BLaER1 (cell line): Measurements from ENCODE around the gene FAM50B.

ENCODE experiments used
- H3K27ac ChIP-seq: shearing (Covaris generic); formaldehyde crosslinking; 2 replicates; pipeline ENCODE4 v1.8.1; 2022
- H3K27me3 ChIP-seq: shearing (Covaris generic); formaldehyde crosslinking; 2 replicates; pipeline ENCODE4 v1.8.1; 2022
- H3K36me3 ChIP-seq: shearing (Covaris generic); formaldehyde crosslinking; 2 replicates; pipeline ENCODE4 v1.8.1; 2022
- H3K4me1 ChIP-seq: shearing (Covaris generic); formaldehyde crosslinking; 2 replicates; pipeline ENCODE4 v1.8.1; 2022
- H3K4me2 ChIP-seq: shearing (Covaris generic); formaldehyde crosslinking; 2 replicates; pipeline ENCODE4 v1.8.1; 2022
- H3K4me3 ChIP-seq: shearing (Covaris generic); formaldehyde crosslinking; 2 replicates; pipeline ENCODE4 v1.8.1; 2022
- H3K9ac ChIP-seq: shearing (Covaris generic); formaldehyde crosslinking; 2 replicates; pipeline ENCODE4 v1.8.1; 2022
- H3K9me3 ChIP-seq: shearing (Covaris generic); formaldehyde crosslinking; 2 replicates; pipeline ENCODE4 v1.8.1; 2022
- H4K20me1 ChIP-seq: shearing (Covaris generic); formaldehyde crosslinking; 2 replicates; pipeline ENCODE4 v1.8.1; 2022
- Cebpa-rat ChIP-seq: shearing (Covaris generic); IDR thresholded peaks from 2 replicates; pipeline ENCODE4 v1.8.1; 2022

Gene FAM50B

DNA sequence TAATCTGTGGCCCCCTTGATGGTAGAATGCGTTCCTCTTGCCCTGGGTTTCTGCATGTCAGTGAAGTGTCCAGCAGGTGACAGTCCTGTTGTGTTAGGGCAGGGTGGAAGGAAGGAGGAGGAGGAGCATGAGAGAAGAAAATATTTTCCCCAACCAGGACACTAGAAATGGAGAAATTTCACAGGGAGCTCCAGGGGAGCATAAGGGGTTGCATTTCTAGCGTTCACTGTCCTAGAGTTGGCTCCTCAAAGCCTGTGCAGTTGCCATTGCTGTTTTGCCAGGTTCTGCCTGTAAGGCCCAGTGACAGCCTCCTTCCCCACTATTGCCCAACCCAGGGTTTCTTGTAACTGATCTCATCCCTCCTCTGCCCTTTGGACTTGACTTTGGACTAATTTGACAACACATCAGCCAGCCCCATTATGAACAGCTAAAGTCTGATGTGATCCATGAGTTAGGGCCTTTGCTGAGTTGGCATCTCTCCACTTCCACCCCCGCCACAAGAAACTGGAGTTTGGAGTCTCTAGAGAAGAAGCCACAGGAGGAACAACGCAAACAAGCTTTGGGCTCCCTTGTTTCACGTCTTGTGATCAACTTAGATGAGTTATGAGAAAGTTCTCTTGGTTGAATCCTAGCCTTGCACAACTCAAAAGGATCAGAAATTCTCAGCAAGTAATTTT is 14.0 kb upstream of the FAM50B start:
- no peak overlapping the region for H3K4me2 ChIP-seq
- no peak overlapping the region for H3K9ac ChIP-seq

DNA sequence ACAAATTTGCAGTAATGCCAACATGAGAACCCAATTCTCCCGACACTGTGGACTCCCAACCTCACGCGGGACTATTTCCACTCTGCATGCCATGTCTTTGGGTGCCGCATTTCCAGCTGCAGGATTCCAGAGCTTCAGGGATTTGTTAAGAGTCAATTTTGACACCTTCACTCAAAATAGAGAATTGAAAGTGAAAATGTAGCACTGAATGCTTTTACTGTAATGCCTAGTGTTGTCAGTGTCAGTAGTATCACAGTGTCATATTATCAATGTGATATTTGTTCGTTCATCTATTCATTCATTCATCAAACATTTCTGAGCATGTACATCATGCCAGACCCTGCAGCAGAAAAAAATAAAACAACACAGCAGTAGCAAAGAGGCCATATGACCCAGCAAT is 13.4 kb upstream of the FAM50B start:
- H3K9ac ChIP-seq: no peak overlapping the region
- H3K9me3 ChIP-seq: no peaks in the 10 kb centered on the region
- H3K4me1 ChIP-seq: no peaks in the 10 kb centered on the region
- no peaks in the 10 kb centered on the region for H3K27me3 ChIP-seq
- H4K20me1 ChIP-seq: no peaks in the 10 kb centered on the region
- no peaks in the 10 kb centered on the region for H3K36me3 ChIP-seq
- TF ChIP-seq Cebpa-rat: no peak
- no peak overlapping the region for H3K27ac ChIP-seq
- no peak overlapping the region for H3K4me3 ChIP-seq
- H3K4me2 ChIP-seq: no peak overlapping the region

More for the DNA sequence above, 14.0 kb upstream of the FAM50B start:
- Histone ChIP-seq H4K20me1 (no peaks in the 10 kb centered on the region), H3K9me3 (no peaks in the 10 kb centered on the region), H3K27me3 (no peaks in the 10 kb centered on the region), H3K36me3 (no peaks in the 10 kb centered on the region), H3K27ac (no peak overlapping the region), H3K4me1 (no peaks in the 10 kb centered on the region), H3K4me3 (no peak overlapping the region)
- TF ChIP-seq Cebpa-rat: no peak

DNA sequence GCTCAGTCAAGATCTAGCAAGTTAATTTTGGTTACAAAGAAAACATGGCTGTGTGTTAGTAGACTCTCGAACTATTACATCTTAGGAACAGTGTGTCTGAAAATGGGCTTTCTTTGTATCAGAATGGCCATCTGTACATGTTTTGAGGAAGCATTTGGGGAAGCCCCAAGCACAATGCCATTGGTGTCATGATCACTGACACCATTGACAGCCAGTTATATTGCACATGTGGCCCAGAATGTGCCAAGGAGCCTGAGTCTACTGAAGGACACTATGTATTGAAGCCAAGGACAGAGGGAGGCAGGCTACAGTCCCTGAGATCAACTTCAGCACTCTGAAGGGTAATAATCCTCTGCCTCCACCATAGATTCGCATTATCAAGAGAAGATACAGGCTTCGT is 12.6 kb upstream of the FAM50B start:
- H3K4me1 ChIP-seq: no peaks in the 10 kb centered on the region
- no peak overlapping the region for H3K27ac ChIP-seq
- no peak overlapping the region for H3K9ac ChIP-seq
- no peaks in the 10 kb centered on the region for H4K20me1 ChIP-seq
- no peak for TF ChIP-seq Cebpa-rat
- no peak overlapping the region for H3K4me3 ChIP-seq
- H3K36me3 ChIP-seq: no peaks in the 10 kb centered on the region
- H3K27me3 ChIP-seq: no peaks in the 10 kb centered on the region
- H3K9me3 ChIP-seq: no peaks in the 10 kb centered on the region
- no peak overlapping the region for H3K4me2 ChIP-seq

DNA sequence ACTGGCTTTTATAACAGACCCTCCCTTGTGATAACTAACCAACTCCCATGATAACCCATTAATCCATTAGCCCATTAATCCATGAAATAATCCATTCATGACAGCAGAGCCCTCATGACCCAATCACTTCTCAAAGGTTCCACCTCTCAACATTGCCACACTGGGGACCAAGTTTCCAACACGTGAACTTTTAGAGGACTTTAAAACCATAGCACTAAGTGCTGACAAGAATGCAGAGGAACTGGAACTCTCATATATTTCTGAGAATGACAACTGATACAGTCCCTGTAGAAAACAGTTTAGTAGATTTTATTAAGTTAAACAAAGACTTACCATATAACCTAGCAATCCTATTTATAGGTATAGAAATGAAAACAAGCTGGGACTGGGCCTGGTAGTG is 11.4 kb upstream of the FAM50B start:
- Histone ChIP-seq H3K9me3 (no peaks in the 10 kb centered on the region), H3K4me1 (0 out of 2 replicates have a peak, but pooled peaks cover under 1% of the 10 kb centered on the region), H3K36me3 (no peaks in the 10 kb centered on the region), H3K9ac (no peak overlapping the region), H3K4me3 (no peak overlapping the region), H4K20me1 (no peaks in the 10 kb centered on the region), H3K27me3 (no peaks in the 10 kb centered on the region), H3K4me2 (no peak overlapping the region), H3K27ac (no peak overlapping the region)
- TF ChIP-seq Cebpa-rat: no peak

DNA sequence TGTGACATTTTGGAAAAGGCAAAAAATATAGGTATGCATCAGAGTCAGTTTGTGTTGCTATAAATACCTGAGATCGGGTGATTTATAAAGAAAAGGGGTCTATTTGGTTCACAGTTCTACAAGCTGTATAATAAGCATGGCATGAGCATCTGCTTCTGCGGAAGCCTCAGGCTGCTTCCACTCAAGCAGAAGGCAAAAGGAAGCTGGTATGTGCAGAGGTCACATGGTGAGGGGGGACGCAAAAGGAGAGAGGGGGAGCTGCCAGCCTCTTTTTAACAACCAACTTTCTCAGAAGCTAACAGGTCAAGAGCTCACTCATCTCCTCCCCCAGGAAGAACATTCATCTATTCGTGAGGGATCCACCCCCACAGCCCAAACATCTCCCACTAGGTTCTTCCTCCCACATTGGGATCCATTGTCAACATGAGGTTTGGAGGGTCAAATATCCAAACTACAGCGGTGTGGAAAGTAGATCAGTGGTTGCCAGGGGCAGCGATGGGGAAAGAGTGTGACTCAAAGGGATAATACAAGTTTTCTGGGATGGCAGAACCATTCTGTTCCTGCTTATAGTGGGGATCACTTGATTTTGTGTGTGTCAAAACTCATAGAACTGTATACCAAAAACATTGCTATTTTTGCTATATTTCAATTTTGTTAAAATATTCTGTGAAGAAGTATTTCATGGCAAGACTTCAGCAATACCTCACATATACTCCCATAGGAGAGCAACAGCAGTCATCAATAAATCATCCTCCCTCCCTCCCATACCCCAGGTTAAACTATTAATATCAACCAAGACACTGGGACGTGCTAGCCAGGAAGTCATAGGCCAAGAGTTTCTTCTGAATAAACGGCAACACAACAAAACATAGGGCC is 9.9 kb upstream of the FAM50B start:
- H3K4me2 ChIP-seq: no peak overlapping the region
- no peaks in the 10 kb centered on the region for H3K27me3 ChIP-seq
- no peaks in the 10 kb centered on the region for H3K9me3 ChIP-seq
- no peak for TF ChIP-seq Cebpa-rat
- peaks cover 11% of the 10 kb centered on the region for H3K4me1 ChIP-seq
- no peaks in the 10 kb centered on the region for H4K20me1 ChIP-seq
- H3K4me3 ChIP-seq: no peak overlapping the region
- no peak overlapping the region for H3K9ac ChIP-seq
- no peak overlapping the region for H3K27ac ChIP-seq
- no peaks in the 10 kb centered on the region for H3K36me3 ChIP-seq

DNA sequence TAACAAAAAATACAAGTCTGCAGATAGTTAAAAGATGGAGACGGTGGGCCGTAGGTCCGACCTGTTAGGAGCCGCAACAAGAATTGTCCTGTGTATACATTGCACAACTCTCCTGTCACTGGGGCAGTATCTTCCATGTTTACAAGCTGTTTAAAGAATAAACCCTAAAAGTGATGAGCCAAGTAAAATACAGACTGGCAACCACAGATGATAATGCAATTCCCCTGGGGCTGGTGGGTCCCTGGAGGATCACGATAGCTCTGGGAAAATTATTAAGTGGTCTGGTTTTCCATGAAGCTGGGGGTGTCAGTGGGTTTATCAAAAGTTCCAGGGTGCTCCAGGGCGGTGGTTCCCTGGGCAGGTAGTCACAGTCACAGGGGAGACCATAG is 8.1 kb upstream of the FAM50B start:
- peaks cover 11% of the 10 kb centered on the region for H3K4me1 ChIP-seq
- no peak overlapping the region for H3K4me2 ChIP-seq
- H3K27ac ChIP-seq: no peak overlapping the region
- no peaks in the 10 kb centered on the region for H3K27me3 ChIP-seq
- no peak overlapping the region for H3K4me3 ChIP-seq
- no peaks in the 10 kb centered on the region for H3K36me3 ChIP-seq
- no peaks in the 10 kb centered on the region for H3K9me3 ChIP-seq
- no peak overlapping the region for H3K9ac ChIP-seq
- TF ChIP-seq Cebpa-rat: no peak
- no peaks in the 10 kb centered on the region for H4K20me1 ChIP-seq

DNA sequence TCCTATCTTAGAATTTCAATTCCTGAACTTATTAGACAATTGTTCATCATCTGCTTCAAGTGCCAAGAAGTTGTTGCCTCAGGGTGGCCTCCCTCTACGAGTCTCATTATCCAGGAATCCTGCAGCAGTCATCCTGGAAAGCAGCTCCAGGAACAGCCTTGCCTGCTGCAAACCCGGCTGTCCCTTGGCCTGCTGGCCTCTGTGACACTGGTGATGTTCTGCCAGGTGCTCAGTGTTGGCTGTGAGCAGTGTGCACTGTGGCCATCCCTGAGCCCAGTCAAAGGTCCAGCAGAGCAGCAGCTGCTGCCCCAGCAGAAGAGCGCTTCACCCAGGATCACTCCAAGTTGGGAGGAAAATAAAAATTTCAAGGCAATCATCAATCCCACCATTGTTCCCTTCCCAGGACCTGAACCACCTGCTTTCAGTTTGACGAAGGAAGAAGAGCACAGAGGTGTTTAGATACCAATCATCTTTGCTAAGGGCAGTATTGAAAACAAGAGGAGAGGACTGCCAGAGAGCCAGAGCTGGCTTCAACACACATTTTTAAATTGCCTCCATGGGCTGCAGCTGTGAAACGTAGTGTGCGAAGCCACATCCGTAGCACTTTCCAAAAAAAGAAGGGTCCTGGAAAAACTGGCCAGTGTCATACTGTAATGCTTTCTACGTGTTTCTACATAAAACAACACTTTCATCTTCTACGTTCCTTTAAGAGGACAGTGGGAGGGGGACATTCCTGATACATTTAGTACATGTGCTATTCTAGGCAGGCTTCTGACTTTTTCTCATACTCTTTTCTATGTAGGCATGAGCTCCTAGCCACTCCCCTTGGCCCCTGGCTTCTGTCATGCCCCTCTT is 7.2 kb upstream of the FAM50B start:
- TF ChIP-seq Cebpa-rat: no peak
- peaks cover 11% of the 10 kb centered on the region for H3K4me1 ChIP-seq
- no peak overlapping the region for H3K27ac ChIP-seq
- no peaks in the 10 kb centered on the region for H3K9me3 ChIP-seq
- no peaks in the 10 kb centered on the region for H3K36me3 ChIP-seq
- no peak overlapping the region for H3K4me2 ChIP-seq
- no peaks in the 10 kb centered on the region for H4K20me1 ChIP-seq
- H3K4me3 ChIP-seq: no peak overlapping the region
- no peak overlapping the region for H3K9ac ChIP-seq
- H3K27me3 ChIP-seq: no peaks in the 10 kb centered on the region

DNA sequence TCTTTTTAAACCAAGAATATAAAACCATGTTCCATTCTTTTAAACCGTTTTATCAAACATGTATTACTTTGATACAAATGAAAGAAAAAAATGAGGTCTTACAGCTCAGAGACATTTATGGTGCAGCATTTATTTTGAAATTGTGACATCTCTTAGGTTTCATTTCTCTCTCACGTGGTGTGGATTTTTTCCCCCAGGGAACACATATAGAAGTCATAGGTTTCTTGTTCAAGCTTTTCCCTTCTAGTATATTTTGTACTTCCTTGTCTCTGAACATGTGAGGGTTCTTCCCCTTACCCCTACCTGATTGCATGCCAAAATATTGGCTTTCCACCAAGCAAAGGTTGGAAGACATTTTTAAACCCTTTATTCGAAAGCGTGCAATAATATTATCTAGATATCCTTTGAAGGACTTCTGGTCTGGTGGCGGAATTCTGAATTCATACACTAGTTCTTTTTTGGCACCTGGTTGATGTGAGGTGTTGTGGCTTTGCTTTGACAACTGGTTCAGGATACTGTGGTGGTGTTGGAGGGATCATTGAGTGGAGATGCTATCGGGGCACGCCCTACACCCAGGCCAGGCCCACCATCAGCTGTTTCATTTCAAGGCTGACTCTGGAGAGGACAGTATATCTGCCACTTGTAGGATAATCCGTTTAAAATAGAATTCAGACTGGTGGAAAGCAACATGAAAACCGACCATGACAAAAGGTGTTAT is 5.6 kb upstream of the FAM50B start:
- Histone ChIP-seq H4K20me1 (no peaks in the 10 kb centered on the region), H3K4me1 (peaks cover 11% of the 10 kb centered on the region), H3K27me3 (no peaks in the 10 kb centered on the region), H3K9ac (no peak overlapping the region), H3K4me2 (peak overlapping the region; percentile 3; the same call in 1 of the 2 replicates), H3K36me3 (no peaks in the 10 kb centered on the region), H3K9me3 (no peaks in the 10 kb centered on the region), H3K27ac (no peak overlapping the region), H3K4me3 (no peak overlapping the region)
- TF ChIP-seq Cebpa-rat: no peak

DNA sequence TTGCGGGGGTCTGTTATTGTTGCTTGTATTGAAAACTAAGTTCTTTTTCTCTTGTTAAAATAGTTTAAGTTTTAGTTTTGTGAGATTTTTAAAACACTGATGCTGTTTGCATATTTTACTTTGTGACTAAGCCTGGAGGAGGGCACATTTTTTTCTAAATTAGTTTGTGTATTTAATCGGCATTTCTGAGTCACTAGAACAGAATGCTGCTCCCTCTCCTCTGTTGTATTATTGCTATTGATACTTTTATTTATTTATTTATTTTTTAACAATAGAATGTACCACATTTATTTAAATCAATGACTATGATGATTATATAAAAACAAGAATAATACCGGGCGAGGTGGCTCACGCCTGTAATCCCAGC is 5.1 kb upstream of the FAM50B start:
- peaks cover 11% of the 10 kb centered on the region for H3K4me1 ChIP-seq
- no peak overlapping the region for H3K4me3 ChIP-seq
- peak overlapping the region; percentile 3; the same call in 1 of the 2 replicates for H3K4me2 ChIP-seq
- H3K9me3 ChIP-seq: peaks cover 5% of the 10 kb centered on the region
- no peaks in the 10 kb centered on the region for H3K36me3 ChIP-seq
- H4K20me1 ChIP-seq: no peaks in the 10 kb centered on the region
- H3K9ac ChIP-seq: no peak overlapping the region
- no peak for TF ChIP-seq Cebpa-rat
- H3K27ac ChIP-seq: no peak overlapping the region
- H3K27me3 ChIP-seq: no peaks in the 10 kb centered on the region
